GM19324 (cell line): ENCODE data around the gene SMAD3.
"Not testable (repeated sequence)": the region's sequence is repeated elsewhere in the genome, so short reads cannot be mapped to it uniquely, and the experiment has no call there.

Source experiments
- ATAC-seq: cut with Tn5 transposase; IDR thresholded peaks from one replicate; pipeline ENCODE4 v1.9.1; 2021; ENCODE audit warnings: mild to moderate bottlenecking, moderate library complexity; ENCODE audit not compliant: unreplicated experiment, low FRiP score

Gene SMAD3

DNA sequence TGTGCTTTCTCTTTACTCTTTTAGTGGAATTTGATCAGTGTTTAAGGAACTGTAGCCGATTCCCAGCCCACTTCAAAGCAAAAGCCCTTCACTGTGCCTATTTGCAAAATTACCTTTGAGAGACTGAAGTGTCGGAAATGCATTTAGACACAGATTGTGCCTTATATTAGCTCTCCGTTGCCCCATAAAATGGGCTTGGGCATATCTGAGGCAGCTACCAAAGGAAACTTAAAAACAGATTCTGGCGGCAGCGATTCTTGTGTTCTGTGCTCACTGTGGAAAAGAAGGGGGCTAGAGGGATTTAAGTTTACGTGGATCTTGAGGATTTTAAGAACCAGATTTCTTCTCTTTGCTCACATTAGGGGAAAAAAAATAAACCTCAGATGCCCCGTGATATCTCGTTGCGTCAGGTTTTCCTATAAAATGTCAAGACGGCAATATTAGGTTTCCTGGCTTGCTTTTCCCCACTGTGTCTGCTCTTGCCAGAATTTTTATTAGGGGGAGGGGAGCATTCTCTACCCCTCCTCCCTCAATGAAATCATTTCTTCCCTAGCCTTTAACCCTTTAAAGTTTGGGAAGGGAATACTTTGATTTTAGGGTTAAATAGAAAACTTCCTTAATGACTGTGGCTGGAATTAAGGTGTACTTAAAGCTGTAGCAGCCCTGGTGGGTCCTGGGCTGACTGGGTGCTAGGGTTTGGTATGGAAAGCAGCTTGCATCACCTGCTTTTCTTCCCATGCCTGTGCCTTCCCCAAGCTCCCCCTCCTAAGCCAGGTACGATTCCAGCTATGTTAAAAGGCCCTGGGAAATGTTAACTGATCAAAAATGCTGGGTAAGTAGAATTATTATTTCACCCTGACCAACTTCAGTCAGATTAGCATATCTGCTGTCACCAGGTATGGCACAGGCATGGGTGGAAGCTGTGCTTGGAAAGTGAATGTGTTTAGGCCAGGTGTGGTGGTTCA lies 73.8 kb downstream of the SMAD3 start:
- ATAC-seq = no peak

DNA sequence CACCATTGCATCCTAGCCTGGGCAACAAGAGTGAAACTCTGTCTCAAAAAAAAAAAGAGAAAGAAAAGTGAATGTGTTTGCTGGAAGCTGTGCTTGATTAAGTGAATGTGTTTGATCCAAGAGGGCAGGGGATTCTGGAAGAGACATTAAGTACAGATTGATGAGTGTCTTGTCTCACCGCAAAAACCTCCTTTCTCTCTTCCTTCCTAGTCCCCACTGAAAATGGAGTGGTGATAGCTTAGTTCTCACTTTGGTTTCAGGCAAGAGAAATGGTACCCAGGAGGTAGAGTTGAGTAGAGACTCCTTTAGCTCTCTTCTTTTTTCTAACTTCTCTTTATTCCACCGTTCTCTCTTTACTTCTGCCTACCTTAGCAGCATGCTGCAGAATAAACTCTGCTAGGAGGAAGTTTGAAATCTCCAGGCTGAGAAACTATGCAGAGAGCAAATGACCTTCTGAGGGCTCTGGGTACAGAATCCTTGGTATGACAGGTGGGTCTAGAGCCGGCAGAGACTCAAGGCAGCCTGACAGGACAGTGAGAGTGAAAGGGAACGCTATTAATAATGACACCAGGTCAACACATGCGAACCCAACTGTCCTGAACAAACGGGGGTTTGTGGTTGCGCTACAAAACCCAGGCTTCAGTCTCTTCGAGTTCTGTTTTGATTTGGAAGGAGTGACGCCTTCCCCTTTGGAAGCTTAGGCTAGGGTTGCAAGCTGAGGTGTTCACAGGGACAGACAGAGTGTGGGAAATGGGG lies 74.9 kb downstream of the SMAD3 start:
- no peak for ATAC-seq

DNA sequence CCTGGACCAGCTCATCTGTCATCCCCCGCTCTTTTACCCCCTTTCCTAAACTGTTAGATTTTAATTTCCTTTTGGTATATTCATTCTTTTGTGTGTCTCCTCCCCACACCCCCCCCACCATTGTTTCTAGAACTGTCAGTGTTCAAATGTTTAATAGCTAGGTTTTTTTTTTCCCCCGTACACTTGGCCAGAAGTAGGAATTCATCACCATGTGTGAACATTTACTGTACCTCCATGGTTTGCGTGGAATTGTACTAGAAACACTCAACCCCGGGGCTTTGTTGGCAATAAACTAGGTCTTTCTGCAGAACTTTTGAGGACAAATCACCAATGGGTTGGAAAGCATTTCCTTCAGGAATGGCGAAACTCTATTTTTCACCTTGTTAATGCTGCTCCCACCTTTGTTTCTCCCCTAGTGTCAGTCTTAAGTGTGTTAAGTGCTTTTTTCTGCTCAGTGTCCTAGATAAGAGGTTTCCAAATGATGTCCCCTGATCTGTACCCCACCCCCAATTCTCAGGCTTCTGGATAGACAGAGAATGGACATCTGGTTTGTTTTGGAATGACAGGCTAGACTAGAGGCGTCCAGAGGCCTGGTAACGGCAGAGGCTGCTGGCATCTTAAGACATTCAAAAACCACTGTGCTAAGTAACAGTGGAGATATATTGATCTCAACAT lies 76.8 kb downstream of the SMAD3 start:
- no peak for ATAC-seq

DNA sequence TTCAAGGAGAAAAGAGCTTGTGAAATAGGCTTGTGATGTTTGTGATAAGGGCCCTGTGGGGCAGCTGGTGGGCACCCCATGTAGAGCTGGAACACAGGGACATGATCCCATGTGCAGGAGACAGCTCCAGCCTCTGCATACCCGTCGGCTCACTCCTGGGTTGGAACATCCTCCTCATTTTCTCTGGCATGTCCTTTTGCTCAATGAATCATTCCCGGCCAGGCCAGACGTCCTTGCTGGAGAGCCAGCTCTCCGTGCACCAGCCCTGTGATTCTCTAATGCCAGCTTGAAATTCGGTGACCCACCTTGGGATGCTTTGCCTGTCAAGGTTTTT lies 77.3 kb downstream of the SMAD3 start:
- no peak for ATAC-seq

DNA sequence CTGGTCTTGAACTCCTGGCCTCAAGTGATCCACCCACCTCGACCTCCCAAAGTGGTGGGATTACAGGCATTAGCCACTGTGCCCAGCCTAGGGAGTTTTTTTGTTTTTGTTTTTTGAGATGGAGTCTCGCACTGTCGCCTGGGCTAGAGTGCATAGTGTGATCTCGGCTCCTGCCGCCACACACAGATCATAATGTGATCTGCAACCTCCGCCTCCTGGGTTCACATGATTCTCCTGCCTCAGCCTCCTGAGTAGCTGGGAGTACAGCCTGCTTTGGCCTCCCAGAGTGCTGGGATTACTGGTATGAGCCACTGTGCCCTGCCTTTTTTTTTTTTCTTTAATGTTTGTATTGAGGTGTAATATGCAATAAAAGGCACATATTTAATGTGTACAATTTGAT lies 78.2 kb downstream of the SMAD3 start:
- ATAC-seq = no peak

DNA sequence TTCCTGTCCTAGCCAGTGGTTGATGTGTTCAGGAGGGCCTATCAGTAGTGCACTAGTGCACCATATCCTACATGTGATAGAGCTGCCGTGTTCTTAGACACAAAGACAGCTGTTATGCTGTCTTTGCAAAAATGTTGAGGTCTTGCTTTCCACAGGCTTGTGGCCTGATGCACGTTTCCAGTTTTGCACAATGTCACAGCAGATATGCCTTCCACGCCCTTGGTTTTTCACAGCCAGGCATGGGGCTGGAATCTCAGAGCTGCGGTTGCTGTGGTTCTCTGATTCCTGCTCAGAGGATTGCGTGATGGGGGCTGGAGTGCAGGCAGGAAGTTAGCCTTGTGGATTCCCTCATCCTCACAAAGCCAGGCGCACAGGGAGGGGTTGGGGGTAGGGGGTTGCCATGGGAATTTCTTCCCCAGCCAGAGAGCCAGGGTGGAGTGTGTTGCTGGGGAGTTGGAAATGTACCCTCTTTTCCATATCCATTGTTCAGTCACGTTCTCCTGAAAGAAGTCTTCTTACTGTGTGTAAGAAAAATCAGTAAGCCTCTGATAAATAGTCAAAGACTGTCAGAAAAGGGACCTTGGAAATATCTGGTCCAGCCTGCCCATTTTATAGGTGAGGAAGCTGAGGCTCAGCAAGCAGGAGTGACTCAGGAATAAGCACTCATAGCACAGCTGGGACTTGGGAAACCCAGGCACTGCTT lies 79.4 kb downstream of the SMAD3 start:
- no peak for ATAC-seq

DNA sequence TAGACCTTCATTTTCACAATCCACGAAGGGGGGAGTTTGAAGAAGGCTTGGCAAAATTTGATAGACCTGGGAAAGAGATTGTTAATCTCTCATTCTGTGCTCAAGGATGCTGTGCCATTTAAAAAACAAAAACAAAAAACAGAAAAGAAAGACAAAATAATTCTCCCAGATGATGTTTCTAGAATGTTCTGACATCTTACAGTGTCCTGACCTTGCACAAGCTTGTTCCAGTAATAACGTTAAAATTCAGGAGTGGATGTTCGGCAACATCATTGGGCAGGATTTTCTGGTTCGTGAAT lies 79.9 kb downstream of the SMAD3 start:
- ATAC-seq = no peak

DNA sequence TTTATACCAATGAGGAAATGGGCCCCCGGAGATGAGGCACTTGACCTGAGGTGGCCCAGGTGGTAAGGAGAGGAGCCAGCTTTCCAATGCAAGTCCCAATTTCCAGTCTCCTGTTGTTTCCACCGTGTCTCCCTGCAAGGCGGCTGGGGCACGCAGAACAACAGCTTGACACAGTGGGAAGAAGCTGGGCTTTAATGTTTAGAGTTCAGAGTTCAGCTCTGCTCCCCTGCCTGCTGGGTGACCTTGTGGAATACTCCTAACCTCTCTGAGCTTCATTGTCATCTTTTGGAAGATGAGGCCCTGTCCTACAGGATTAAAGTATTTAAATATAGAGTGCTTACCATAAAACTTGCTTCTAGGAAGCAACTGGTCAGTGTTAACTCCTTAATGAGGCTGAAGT lies 80.3 kb downstream of the SMAD3 start:
- ATAC-seq = no peak

DNA sequence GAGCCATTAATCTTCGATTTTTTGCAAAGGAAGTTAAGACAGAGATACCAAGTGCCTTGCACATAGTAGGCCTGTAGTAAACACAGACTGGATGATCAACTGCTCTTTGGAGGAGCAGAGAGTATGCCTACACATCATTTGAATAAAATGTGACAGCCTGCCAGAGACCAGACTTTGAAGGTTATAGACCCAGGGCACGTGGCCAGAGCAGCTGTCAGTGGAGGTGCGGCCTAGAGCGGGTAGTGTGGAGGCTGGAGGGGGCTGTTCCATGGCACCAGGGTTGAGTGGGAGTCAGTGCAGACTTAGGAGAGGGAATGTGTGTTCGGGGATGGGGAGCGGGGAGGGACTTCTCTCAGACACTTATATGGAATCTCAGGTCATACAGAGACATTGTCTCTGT lies 80.8 kb downstream of the SMAD3 start:
- no peak for ATAC-seq

DNA sequence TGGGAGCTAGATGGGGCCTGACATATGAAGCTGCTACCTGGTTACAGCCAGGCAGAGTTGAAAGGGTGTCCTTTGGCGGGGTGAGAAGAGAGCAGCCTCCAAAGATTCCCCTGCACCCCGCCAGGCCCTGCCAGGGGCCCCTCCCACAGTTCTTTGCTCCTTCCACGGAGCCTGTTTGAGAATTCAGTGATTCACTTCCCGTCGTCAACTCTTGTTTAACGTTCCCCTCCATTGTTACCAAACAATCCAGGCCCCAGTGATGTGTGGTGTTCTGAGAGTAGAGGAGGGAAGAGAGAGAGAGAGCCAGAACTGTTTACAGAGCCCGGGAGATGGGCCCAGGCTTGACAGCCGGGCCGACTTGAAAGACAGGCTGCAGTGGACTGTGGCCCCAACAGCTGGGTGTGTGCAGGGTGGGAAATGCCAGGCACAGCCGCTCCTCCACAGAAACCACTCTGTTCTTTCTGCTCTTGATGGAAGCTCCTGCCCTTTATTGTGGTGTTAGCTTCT lies 81.5 kb downstream of the SMAD3 start:
- ATAC-seq = no peak

DNA sequence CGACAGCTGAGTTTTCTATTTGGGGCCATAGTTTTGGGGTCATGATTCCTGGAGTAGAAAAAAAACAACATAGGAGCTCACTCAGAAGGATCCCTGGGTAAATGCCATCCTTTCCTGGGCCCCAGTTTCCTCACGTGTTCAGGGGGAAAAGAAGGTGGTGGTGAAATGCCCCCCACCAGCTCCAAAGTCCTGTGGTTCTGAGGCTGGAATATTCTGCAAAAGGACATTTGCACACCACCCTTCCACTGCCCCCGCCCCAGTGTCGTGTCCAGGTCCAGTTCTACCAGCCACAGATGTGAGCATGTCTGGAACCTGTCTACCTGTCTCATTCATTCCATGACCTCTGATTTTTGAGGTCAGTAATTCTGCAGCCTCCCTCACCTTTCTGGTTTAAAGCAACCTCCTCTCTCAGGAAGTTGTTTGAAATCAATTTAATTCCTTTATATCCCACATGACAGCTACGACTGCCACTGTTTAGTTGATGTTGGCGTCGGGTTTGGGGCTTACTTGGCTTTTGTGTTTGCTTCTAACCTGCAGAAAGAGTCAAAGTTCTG lies 82.1 kb downstream of the SMAD3 start:
- no peak for ATAC-seq

DNA sequence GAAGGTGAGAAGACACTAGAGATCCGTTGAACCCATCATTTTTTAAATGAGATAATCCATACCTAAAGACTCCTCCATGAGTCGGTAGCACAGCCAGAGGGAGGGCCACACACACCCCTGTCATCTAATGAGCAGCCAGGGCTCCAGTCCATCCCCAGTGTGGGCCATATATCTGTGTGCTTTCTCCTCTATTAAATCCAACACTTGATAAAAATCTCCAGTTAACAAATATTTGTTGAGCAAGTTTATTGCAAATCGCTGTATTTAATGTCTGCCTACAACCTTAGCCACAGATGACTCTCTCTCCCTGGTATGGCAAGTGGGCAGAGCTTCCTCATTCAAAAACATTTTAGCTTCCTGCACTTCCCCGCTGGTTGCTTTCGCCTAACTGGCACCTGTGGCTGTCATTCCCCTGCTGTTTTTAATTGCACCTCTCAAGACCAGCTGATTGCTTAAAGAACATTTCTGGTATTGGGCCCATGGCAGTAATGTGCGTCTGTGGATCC lies 82.8 kb downstream of the SMAD3 start:
- ATAC-seq = no peak

DNA sequence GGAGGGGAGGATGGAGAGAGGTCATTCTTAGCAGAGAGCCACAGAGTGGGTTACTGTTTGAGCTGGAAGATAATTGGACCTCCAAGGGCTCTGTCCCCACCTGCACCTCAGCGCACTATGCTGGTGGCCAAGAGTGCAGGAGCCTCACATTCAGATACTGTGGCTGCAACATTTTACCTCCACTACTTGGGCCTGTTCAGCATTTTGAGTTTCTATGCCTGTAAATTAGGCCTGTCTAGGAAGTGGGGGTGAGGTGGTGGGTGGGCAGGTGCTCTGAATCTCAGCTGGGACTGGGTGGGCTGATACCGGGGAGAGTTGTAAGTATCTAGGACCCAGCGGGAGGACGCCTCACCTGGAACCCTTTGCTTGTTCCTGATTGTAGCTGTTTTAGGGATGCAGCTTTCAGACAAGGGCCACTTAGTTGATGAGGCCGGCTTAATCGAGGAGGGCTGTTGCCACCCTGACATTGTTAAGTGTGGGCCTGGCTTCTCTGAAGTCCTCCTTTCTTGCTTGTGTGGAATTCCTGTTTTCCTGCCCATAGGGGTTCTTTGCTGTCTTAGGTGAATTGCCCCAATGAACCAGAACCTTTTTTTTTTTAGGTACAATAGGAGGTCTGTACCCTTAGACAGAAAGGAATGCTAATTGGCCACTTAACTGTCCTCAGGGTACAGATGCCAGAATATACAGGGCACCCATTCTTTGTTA lies 83.8 kb downstream of the SMAD3 start:
- no peak for ATAC-seq

DNA sequence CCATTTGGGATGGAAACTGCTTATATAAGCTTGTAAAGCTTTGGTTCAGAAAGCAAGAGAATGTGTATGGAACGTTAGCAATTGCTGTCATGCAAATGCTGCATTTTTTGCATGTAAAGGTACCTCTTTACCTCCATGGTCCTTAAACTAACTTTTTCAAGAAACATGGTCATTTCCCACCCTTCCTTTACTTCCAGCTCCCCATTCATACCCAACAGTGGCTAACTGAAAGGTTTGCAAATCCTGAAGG lies 84.3 kb downstream of the SMAD3 start:
- ATAC-seq = no peak

DNA sequence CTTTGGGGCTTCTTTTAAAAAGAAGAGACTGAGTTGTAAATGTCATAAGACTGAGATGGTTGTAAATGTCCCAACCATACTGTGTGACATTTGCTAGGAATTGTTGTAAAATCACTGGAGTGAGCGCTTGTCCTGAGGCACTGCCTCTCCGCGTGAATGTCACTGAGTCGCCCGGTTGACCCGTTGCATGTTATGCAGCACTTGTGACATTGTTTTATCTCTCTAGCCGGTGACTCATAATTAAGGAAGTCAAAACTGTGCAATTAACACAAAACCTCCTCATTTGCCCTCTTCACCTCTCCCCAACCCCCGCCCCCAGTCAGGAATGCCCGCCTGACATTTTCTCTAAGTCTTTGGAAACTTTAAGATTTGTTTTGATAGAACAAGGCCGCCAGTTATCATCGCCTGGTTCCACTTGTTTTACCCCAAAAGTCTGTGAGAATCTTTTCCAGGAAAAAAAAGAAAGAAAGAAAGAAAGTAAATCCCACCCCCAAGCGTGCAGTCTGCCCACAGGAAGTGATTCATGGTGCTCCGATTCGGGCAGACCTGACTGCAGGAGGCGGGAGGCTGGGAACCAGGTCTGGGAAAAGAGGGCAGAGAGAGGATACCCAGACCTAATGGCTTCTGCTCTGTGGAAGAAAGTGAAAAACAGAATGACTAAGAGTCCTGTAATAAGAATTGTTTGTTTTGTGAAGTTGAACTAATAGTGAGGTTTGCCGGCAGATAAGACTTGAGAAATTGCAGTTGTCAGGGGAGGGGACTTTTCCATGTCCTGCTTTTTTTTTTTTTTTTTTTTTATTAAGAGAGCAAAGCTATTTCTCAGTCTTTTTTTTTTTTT lies 84.8 kb downstream of the SMAD3 start:
- ATAC-seq = no peak

DNA sequence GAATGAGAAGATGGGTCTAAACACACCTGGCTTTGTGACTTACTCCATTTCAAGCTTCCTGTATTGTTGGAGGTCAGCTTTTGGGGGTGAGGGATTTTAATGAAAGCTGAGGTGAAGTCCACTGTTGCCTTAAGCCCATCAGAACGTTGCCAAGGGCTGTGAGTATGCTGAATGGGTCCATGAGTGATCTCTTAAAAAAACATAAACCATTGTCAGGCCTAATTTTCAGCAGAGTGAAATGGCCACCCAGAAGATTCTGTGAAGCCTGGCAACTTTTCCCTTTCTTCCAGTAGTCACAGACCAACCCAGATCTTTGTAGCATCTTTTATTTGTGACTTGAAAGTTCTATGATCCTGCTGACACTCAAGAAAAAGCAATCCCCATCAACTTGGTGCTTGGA lies 87.0 kb downstream of the SMAD3 start:
- ATAC-seq = no peak

DNA sequence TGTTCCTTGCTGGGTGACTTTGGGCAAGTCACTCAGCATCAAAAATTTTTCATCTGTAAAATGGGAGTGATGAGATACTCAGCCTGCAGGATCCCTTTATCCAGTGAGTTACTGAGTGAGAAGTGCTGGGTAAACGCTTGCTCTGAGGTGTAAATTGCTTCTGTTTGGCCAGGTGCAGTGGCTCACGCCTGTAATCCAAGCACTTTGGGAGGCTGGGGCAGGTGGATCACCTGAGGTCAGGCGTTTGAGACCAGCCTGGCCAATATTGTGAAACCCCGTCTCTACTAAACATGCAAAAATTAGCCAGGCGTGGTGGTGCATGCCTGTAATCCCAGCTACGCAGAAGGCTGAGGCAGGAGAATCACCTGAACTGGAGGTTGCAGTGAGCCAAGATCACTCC lies 87.6 kb downstream of the SMAD3 start:
- ATAC-seq = not testable (repeated sequence)

DNA sequence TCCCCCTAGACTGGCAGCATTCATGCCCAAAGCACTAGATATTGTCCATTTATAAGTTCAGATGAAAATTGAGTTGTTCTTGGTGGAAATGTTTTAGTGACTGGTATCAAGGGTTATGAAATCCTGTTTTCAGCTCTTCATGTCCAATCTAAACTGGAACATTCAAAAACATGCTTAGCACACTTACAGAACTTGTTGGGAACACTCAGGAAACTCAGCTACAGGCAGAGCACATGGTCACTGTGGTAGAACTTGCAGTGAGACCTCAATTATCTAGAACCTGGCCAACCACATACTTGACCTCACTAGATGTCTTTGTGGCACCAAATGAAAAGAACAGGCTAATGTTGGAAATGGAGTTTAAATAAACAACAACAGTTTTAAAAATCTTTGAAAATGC lies 88.8 kb downstream of the SMAD3 start:
- no peak for ATAC-seq

DNA sequence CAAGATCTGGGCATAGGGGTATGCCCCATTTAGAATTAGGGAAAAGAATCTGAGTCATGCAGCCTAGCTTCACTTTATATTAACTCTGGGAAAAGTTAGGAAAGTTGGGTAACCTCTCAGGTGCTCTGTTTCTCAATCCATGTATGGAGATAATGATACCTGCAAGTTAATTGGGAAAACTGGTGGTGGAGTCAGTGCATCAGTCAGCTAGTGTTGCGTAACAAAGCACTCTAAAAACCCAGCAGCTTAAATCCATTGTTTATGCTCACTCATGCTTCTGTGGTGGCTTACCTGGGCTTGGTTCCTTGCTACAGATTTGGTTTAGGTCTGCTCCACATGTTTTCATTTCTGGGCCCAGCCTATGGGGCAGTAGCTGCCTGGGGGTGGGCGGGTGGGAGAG lies 91.0 kb downstream of the SMAD3 start:
- ATAC-seq = no peak
